Spleen (tissue), 7 donors: ENCODE results near the gene GALNTL6.
"Not testable (repeated sequence)": the region's sequence is repeated elsewhere in the genome, so short reads cannot be mapped to it uniquely, and the experiment has no call there.

Source experiments
- POLR2A ChIP-seq, 3 donors: fragments of 450-650 bp; IDR thresholded peaks; one replicate each; pipeline ENCODE4 v1.5.1; 2017; ENCODE audit warnings: antibody characterized with exemption in 3 of 3, mild to moderate bottlenecking in 1 of 3
- POLR2AphosphoS5 ChIP-seq, 3 donors: sonication (generic); formaldehyde crosslinking; IDR thresholded peaks; one replicate each; pipeline ENCODE4 v1.5.1; 2017; ENCODE audit warnings: antibody characterized with exemption in 3 of 3
- TF ChIP-seq, protein P1 (sequence below), 11 experiments: fragments of 200-600 bp in 7 of 11; fragments of 450-650 bp in 4 of 11; sonication (generic) in 4 of 11; IDR thresholded peaks in 8 of 11; conservative IDR thresholded peaks in 3 of 11; 1 replicate in 7 of 11; 2 replicates in 4 of 11; pipeline versions ENCODE4 v1.4.0 to v1.8.0; 2016 to 2021; ENCODE audit warnings: antibody characterized with exemption in 11 of 11, inconsistent platforms in 4 of 11, mild to moderate bottlenecking in 1 of 11
- donor health status: DM: no; HTN: no; CAD: no; lungs with moderate emphysema.
- donor health status: DM: no; HTN: no; CAD: no.
- donor health status: DM: no; HTN: no; CAD: no.

- TF ChIP-seq, protein P1, sequence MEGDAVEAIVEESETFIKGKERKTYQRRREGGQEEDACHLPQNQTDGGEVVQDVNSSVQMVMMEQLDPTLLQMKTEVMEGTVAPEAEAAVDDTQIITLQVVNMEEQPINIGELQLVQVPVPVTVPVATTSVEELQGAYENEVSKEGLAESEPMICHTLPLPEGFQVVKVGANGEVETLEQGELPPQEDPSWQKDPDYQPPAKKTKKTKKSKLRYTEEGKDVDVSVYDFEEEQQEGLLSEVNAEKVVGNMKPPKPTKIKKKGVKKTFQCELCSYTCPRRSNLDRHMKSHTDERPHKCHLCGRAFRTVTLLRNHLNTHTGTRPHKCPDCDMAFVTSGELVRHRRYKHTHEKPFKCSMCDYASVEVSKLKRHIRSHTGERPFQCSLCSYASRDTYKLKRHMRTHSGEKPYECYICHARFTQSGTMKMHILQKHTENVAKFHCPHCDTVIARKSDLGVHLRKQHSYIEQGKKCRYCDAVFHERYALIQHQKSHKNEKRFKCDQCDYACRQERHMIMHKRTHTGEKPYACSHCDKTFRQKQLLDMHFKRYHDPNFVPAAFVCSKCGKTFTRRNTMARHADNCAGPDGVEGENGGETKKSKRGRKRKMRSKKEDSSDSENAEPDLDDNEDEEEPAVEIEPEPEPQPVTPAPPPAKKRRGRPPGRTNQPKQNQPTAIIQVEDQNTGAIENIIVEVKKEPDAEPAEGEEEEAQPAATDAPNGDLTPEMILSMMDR (IDR thresholded peaks at IDR 0.05 in 8 of 11, conservative IDR thresholded peaks at IDR 0.05 in 3 of 11) = not testable (repeated sequence)
- not testable (repeated sequence) for TF ChIP-seq POLR2AphosphoS5, POLR2A (IDR thresholded peaks at IDR 0.05)
These were observed 1099.3 kb downstream of the GALNTL6 start for GRCh38 chr4:172912468-172912867.
